CD4-positive, alpha-beta T cell treated with Interleukin-17A for 1 hour (primary cell): ENCODE data around the gene RRAS.
A peak's percentile ranks its signal among the peaks of the same experiment; 100 is the strongest.
"Not testable (repeated sequence)": the region's sequence is repeated elsewhere in the genome, so short reads cannot be mapped to it uniquely, and the experiment has no call there.

Experiments used
- DNase-seq: peaks from one replicate; pipeline ENCODE4 v3.0.0-alpha.2; 2020

The RRAS gene

DNA sequence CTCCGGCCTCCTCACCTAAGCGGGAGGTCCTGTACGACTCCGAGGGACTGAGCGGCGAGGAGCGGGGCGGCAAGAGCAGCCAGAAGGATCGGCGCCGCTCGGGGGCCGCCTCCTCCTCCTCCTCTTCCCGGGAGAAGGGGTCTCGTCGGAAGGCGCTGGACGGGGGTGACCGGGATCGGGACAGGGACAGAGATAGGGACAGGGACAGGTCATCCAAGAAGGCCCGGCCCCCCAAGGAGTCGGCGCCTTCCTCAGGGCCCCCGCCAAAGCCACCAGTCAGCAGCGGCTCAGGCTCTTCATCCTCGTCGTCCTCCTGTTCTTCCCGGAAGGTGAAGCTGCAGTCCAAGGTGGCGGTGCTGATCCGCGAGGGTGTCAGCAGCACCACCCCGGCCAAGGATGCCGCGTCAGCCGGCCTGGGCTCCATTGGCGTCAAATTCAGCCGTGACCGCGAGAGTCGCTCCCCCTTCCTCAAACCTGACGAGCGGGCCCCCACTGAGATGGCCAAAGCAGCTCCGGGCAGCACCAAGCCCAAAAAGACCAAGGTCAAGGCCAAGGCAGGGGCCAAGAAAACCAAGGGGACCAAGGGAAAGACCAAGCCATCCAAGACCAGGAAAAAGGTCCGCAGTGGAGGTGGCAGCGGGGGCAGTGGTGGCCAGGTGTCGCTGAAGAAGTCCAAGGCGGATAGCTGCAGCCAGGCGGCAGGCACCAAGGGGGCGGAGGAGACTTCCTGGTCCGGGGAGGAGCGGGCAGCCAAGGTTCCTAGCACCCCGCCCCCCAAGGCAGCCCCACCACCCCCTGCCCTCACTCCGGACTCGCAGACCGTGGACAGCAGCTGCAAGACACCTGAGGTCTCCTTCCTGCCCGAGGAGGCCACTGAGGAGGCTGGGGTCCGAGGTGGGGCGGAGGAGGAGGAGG is 12.9 kb upstream of the RRAS start:
- DNase-seq: no peak

DNA sequence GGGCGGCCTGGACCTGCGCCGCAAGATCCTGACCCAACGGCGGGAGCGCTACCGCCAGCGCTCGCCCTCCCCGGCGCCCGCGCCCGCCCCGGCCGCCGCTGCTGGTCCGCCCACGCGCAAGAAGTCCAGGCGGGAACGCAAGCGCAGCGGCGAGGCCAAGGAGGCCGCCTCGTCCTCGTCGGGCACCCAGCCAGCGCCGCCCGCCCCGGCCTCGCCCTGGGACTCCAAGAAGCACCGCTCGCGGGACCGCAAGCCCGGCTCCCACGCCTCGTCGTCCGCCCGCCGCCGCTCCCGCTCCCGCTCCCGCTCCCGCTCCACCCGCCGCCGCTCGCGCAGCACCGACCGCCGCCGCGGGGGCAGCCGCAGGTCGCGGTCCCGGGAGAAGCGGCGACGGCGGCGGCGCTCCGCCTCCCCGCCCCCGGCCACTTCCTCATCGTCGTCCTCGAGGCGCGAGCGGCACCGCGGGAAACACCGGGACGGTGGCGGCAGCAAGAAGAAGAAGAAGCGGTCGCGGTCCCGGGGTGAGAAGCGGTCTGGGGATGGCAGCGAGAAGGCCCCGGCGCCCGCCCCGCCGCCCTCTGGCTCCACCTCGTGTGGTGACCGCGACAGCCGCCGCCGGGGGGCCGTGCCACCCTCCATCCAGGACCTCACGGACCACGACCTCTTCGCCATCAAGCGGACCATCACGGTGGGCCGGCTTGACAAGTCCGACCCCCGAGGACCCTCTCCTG is 12.0 kb upstream of the RRAS start:
- DNase-seq: no peak

DNA sequence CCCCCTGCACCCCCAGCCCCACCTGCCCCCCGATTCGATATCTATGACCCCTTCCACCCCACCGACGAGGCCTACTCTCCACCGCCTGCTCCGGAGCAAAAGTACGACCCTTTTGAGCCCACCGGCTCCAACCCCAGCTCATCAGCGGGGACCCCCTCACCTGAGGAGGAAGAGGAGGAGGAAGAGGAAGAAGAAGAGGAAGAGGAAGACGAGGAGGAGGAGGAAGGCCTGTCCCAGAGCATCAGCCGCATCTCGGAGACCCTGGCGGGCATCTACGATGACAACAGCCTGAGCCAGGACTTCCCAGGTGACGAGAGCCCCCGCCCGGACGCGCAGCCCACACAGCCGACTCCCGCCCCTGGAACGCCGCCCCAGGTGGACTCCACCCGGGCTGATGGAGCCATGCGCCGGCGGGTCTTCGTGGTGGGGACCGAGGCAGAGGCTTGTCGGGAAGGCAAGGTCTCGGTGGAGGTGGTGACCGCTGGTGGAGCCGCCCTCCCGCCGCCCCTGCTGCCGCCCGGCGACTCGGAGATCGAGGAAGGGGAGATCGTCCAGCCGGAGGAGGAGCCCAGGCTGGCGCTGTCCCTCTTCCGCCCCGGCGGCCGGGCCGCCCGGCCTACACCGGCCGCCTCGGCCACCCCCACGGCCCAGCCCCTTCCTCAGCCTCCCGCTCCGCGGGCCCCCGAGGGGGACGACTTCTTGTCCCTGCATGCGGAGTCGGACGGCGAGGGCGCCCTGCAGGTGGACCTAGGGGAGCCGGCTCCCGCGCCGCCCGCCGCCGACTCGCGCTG is 11.3 kb upstream of the RRAS start:
- no peak for DNase-seq

DNA sequence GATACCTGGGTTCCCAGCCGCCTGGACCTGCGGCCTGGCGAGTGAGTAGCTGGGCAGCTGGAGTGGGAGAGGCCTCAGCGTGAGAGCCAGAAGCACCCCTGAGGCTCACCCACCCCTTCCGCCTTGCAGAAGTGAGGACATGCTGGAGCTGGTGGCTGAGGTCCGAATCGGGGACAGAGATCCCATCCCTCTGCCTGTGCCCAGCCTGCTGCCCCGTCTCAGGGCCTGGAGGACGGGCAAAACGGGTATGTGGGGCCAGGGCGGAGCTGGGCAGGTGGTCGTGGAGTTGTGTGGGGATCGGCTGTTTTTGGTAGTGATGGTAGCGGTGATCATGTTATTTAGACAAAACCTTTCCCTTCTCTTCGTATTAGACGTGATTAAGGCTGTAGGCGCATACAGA is 6.6 kb upstream of the RRAS start:
- no peak for DNase-seq

DNA sequence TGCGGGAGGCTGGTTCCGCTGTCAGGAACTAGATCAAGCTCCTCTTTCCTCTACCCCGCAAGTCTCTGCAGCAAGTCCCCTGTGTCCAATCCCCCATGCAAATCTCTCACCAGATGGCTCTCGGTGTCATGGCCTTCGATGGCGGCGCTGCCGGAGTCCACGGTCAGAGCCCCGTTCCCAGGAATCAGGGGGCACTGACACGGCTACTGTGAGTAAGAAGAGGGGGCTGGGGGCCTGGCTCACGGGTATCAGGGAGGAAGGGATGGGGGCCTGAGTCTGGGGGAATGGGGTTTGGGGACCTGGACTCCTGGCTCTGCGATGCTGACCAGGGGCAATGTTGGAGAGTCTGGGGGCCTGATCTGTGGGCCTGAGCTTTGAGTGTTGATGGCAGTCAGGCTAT is 6.1 kb upstream of the RRAS start:
- DNase-seq: no peak

DNA sequence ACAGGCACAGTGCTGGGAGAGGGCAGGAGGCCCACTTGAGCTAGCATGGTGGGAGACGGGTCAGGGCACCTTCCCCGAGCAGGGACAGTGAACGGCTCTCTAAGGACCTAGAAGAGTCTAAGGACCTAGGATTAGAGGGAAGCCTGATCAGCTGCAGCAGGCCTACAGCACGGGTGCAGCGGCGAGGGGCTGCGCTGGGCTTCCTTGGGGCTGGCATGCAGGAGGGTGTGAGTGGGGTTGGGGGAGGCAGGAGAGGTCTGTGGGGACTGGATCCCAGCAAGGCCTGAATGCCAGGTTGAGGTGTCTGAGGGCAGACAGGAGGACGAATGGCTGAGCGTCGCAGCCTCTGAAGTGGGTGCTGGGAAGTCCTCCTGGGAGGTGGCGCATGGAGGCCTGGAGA is 5.6 kb upstream of the RRAS start:
- no peak for DNase-seq

DNA sequence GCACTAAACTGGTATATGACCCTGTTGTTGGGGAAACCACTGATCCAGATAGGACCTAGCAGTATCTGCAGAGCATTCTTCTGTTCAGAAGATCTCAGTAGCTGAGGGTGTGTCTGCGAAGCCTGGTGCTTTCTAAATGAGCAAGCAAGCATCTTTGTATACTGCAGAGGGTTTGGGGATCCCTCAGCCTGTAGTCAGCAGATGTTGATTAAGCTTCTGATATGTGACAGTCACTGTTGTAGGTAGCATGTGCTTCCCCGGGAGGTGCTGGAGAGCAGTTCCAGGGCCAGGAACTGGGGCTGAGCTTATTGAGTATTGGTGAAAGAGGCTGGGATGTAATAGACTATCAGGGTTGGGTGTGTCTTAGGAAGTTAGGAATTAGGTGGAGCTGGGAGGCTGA is 3.5 kb upstream of the RRAS start:
- no peak for DNase-seq

DNA sequence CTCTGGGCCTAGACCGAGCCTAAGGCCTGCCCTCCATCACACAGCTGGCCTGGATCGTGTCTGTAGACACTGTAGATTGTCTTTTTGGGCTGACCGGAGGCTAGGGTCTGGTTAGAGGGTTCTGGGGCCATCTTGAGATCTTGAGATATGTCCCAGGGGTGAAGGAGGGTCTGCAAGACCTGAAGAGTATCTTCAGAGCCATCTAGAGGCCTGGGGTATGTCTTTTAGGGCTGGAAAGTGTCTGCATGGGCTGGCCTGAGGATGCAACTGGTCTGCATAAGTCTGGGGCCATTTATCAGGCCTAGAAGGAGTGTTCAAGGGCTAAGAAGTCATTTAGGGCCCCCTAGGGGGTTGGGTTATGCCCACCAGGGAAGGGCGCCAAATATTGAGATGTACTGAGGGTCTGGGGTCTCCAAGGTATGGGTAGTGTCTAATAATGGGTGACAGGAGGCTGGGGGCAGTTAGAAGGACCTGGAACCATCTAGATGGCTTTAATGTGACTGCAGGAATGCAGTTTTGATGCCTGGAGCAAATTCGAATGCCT is 2.6 kb upstream of the RRAS start:
- DNase-seq: no peak

DNA sequence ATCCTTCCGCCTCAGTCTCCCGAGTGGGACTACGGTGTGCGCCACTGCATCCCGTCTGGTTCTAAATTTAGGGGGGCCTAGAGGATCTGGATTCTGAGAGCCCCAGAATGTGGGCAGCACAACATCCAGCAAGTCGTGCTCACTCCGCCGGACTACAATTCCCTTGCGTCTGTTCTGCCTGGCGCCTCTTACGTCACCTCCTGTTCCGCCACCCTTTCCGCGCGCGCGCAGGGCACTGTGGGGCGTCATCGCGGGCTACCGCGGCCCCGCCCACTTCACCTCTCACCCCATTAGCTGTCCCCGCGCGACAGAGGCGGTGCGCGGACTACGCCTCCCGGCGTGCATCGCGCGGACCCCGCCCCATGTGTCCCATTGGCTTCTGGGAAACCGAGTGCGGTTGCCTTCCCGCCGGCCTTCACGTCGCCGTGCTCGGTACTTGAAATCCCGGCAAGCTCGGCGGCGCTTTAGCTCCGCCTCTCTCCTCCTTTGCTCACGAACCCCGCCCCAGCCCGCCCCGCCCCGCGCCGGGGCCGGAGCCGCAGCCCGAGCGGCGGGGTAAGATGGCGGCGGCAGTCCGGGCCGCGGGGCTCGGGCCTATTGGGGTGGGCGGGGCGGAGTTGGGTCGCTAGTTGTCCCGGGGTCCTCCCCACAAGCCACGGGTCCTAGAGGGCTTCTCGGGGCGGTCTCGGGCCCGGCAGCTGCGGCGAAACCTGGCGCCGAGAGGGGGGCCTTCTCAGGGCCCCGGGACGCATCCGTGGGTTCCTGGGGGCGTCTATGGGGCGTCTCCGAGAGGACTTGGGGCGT is 1.9 kb upstream of the RRAS start, which contains the start of gene SCAF1:
SCAF1 (plus strand) TSS at position 522 of the 804 bp plus-strand sequence. CDS start 2,818 bp downstream, outside the sequence.
- peak; percentile 99 for DNase-seq

DNA sequence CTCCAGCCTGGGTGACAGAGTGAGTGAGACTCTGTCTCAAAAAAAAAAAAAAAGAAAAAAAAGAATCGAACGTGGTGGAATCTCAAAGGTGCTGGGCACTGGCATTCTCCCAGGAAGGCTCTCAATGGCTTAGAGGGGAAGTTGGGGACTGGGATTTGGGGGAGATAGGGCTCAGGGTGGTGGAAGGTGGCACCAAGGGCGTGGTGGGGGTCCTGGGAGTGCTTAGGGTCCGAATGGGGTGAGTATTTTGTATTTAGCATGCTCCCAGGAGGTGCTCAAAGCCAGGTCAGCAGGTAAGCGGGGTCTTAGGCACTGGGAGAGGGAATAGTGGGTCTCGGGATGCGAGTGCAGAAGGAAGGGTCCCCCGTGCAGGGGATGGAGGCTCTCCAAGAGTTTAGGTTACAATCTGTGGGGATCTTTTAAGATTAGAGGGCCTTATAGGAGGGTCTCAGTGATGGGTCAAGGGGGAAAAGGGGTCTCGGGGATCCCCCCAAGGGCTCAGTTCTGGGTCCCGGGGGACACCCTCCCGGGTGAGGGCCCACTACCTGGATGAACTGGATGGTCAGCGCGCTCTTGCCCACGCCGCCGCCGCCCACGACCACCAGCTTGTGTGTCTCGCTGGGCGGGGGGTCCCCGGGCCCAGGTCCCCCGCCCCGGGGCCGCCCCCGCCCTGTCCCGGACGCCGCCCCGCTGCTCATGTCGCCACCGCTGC is 386 bp downstream of the RRAS start:
- DNase-seq: no peak

DNA sequence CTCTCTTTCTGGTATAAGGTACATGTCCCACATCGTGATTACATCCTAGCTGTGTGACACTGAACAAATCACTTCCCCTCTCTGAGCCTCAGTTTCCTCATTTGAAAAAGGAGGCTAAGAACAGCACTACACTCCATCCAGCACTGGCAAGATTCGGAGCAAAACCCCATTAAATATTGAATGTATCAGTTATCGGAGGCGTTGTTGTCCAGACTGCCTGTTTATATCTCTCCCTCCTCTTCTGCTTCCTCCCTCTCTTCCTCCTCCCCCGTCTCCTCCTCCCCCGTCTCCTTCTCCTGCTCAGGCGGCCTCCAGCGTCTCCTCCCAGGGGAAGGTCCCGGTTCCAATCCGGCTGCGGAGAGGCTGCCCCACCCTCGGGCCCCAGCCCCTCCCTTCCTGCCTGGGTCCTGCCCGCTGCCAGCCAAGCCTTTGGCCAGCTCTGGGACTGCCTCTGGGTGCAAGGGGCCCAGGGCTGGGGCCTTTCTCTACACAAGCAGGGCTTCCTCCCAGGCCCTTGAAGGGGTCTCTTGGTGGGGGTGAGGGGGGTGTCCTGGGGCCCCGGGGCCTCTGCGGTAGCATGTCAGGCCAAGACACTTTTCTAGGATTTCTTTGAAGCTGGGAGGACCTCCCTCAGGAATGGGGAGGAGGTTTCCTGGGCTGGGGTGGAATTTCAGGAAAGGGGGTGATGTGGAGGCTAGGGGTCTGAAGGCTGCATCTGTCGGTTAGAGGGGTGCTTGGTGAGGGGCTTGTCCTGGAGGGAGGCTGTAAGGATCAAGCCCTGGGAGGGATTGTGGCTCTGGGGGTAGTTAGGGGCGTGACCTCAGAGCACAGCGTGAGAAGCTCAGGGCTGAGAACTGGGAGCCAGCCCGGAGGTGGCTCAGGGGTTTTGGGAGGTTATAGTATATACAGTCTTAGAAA is 1.9 kb downstream of the RRAS start:
- no peak for DNase-seq

DNA sequence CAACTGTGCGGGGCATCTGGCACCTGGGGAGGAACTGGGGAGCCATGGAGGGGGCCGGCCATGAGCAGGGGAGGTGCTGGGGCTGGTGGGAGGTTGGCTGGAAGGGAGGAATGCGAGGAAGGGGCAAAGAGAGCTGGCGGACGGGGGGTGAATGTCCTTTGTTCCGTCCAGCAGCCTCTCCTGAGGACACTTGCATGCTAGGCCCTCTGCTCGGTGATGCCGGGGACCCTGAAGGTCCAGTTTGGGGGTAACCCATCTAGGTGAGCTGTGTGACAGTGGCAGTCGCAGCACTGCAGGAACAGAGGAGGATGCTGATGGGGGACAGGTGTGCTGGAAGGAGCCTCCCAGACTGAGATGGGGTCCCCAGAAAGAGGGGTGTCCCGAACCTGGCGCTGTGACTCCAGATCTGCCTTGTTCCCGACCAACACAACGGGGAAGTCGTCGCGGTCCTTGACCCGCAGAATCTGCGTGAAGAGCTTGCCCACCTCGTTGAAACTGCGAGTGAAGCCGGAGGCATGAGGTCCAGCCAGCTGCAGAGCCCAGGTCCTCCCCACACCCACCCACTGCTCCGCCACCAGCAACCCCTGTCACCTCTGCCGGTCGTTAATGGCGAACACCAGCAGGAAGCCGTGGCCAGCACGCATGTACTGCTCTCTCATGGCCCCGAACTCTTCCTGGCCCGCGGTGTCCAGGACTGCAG is 3.6 kb downstream of the RRAS start:
- DNase-seq: no peak

DNA sequence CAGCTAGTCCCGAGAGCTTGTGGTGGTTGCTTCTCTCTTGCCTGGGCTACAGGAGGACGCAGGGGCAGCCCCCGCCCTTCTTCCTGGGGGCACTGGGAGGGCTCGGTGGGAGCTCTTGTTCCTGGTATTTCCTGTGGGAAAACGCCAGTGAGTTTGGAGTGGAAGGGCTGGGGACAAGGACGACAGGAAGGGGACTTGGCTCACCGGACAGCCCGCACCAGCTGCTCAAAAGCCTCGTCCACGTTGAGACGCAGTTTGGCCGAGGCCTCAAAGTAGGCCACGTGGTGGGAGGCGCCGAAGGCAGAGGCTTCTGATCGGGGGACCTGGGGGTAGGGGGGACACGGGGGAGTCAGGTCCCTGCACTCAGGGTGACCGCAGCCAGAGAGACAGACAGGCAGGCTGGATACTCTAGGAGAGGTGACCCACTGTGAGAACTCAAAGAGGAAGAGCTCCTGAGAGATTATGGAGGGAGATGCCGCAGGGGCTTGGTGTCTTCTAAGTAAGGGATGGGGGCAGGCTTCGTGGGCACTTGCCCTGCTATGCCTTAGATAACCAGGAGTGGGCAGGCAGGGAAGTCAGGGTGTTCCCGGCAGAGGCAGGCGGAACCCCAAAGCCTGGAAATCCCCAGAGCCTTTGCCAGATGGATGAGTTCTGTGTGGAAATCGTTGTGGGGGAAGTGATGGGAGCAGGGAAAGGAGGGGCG is 4.3 kb downstream of the RRAS start:
- no peak for DNase-seq

DNA sequence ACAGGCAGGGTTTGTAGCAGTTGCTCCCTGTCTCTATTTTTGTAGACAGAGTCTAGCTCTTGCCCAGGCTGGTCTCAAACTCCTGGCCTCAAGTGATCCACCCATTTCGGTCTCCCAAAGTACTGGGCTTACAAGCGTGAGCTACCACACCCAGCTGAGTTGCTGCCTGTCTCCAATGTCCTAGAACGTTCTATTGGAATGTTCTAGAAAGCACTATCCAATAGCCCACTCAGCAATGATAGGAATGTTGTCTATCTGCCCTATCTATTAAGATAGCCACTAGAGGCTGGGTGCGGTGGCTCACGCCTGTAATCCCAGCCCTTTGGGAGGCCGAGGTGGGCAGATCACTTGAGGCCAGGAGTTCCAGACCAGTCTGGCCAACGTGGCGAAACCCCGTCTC is 6.7 kb downstream of the RRAS start:
- DNase-seq: not testable (repeated sequence)

DNA sequence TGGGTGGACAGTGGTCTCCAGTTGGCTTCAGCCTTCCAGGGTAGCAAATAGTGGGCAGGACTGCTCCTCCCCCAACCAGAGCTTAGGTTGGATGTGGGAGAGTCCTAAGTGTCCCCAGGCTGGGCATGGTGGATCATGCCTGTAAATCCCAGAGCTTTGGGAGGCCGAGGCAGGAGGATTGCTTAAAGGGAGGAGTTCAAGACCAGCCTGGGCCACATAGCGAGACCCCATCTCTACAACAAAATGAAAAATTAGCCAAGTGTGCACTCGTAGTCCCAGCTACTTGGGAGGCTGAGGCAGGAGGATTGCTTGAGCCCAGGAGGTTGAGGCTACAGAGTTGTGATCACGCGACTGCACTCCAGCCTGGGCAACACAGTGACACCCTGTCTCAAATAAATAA is 7.4 kb downstream of the RRAS start:
- no peak for DNase-seq

DNA sequence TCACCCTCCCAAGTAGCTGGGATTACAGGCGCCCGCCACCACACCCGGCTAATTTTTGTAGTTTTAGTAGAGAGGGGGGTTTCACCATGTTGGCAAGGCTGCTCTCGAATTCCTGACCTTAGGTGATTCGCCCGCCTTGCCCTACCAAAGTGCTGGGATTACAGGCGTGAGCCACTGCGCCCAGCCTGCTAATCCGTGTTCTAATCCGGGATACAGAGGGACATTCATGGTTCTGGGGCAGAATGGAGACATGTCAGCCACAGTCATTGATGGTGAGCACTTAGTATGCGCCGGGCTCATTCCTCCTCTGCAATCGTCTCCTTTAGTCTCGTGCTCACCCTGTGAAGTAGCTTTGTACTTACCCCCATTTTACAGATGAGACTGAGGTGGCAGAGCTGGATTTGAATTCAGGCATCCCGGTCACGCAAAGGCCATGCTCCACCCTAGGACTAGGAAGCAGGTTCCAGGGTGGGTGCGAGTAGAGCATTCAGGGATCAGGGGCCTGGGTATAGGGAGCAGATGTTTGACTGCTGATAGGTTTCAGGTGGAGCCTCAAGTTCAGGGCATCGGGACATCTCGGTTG is 8.2 kb downstream of the RRAS start:
- no peak for DNase-seq

DNA sequence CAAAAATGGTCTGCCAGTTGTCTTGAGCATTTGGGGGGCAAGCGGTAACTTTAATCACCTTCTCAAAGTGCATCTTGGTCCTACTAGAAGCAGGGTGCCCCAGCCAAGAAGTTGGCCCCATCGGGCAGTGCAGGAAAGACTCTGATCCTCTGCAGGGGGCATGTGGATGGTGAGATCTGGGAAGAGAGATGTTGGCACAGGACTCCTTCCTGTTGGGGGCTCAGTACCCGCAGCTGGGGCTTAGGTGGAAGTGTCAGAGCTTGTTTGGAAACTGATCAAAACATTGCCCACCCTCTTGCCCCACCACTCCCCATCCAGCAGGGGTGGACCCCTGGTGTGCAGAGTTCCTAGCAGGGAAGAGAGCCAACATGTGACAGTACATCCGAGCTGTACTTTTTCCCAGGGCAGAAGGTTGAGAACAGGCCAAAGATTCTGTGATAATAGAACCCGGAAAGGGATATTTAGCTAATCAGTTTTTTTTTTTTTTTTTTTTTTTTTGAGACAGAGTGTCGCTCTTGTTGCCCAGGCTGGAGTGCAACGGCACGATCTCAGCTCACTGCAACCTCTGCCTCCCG is 8.8 kb downstream of the RRAS start:
- DNase-seq: no peak

DNA sequence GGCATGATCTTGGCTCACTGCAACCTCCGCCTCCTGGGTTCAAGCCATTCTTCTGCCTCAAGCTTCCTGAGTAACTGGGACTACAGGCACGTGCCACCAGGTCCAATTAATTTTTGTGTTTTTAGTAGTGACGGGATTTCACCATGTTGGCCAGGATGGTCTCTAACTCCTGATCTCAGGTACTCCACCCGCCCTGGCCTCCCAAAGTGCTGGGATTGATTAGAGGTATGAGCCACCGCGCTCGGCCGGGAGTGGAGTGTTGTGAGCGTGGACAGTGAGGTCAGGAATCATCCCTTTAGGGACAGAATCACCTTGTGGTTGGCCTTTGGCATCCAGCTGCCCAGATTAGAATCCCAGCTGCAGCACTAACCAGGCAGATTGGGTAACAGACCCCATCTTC is 10.3 kb downstream of the RRAS start:
- no peak for DNase-seq
